Astrocyte (in vitro differentiated cells and primary cell): Measurements from ENCODE around the gene GSE1. TPM values are rescaled to one million over a fixed set of nuclear protein-coding genes. Genes with fewer than 3 reads are reported as not detected.

Source experiments
- DNase-seq: peaks from one replicate; pipeline ENCODE4 v3.0.0-alpha.2; 2010; ENCODE audit warnings: low read depth
- FAIRE-seq: peaks from 2 replicates; lab custom pipeline; 2011; peaks lifted over from hg19 to GRCh38; lab: Jason Lieb, UNC
- H2AFZ ChIP-seq: 2 replicates; pipeline ENCODE4 v1.6.0; 2012; ENCODE audit warnings: low read depth, low read length, inconsistent platforms
- H3K27ac ChIP-seq: 2 replicates; pipeline ENCODE4 v1.5.1; 2011; ENCODE audit warnings: low read depth, low read length, inconsistent platforms
- H3K27me3 ChIP-seq: 2 replicates; pipeline ENCODE4 v1.6.0; 2011; ENCODE audit warnings: low read length, inconsistent platforms; ENCODE audit not compliant: insufficient read depth
- H3K36me3 ChIP-seq: 2 replicates; pipeline ENCODE4 v1.5.1; 2011; ENCODE audit warnings: low read length, inconsistent platforms; ENCODE audit not compliant: insufficient read depth
- H3K4me1 ChIP-seq: 2 replicates; pipeline ENCODE4 v1.5.1; 2011; ENCODE audit warnings: low read length, inconsistent platforms; ENCODE audit not compliant: insufficient read depth
- H3K4me2 ChIP-seq: 2 replicates; pipeline ENCODE4 v1.6.0; 2012; ENCODE audit warnings: low read length, inconsistent platforms
- H3K4me3 ChIP-seq: 2 replicates; pipeline ENCODE4 v1.5.1; 2011; ENCODE audit warnings: low read depth, mild to moderate bottlenecking, low read length, inconsistent platforms; ENCODE audit not compliant: insufficient read depth
- H3K79me2 ChIP-seq: 2 replicates; pipeline ENCODE4 v1.6.0; 2012; ENCODE audit warnings: mild to moderate bottlenecking, low read length, inconsistent platforms; ENCODE audit not compliant: insufficient read depth
- H3K9ac ChIP-seq: 2 replicates; pipeline ENCODE4 v1.6.0; 2012; ENCODE audit warnings: mild to moderate bottlenecking, low read length, inconsistent platforms
- H3K9me3 ChIP-seq: 2 replicates; pipeline ENCODE4 v1.5.1; 2012; ENCODE audit warnings: low read depth, mild to moderate bottlenecking, low read length, inconsistent platforms; ENCODE audit not compliant: insufficient read depth
- H4K20me1 ChIP-seq: 2 replicates; pipeline ENCODE4 v1.6.0; 2012; ENCODE audit warnings: low read length, inconsistent platforms; ENCODE audit not compliant: insufficient read depth
- H3K27ac Mint-ChIP-seq: one replicate; pipeline ENCODE4 v1.8.0; 2021; ENCODE audit warnings: mild to moderate bottlenecking, mixed read lengths; ENCODE audit not compliant: unreplicated experiment
- H3K27me3 Mint-ChIP-seq: one replicate; pipeline ENCODE4 v1.8.0; 2021; ENCODE audit warnings: low read depth, mixed read lengths; ENCODE audit not compliant: unreplicated experiment
- H3K36me3 Mint-ChIP-seq: one replicate; pipeline ENCODE4 v1.8.0; 2021; ENCODE audit warnings: low read depth, mixed read lengths; ENCODE audit not compliant: unreplicated experiment
- H3K4me1 Mint-ChIP-seq: one replicate; pipeline ENCODE4 v1.8.0; 2021; ENCODE audit warnings: low read depth, mixed read lengths; ENCODE audit not compliant: unreplicated experiment
- H3K4me3 Mint-ChIP-seq: one replicate; pipeline ENCODE4 v1.8.0; 2021; ENCODE audit warnings: mild to moderate bottlenecking, moderate library complexity, mixed read lengths; ENCODE audit not compliant: unreplicated experiment
- H3K9me3 Mint-ChIP-seq: one replicate; pipeline ENCODE4 v1.8.0; 2021; ENCODE audit warnings: mild to moderate bottlenecking, mixed read lengths; ENCODE audit not compliant: unreplicated experiment
- CTCF ChIP-seq: IDR thresholded peaks from 2 replicates; pipeline ENCODE4 v1.5.1; 2011; ENCODE audit warnings: low read depth, mild to moderate bottlenecking, inconsistent platforms, low read length, moderate library complexity; ENCODE audit not compliant: insufficient read depth
- EZH2 ChIP-seq: IDR thresholded peaks from 2 replicates; pipeline ENCODE4 v1.6.1; 2012; ENCODE audit warnings: mild to moderate bottlenecking, low read length, inconsistent platforms; ENCODE audit not compliant: insufficient read depth
- total RNA-seq: library from RNA; stranded (reverse); gene quantifications from 2 replicates; pipeline ENCODE4 v1.2.1, GENCODE V29; 2021

The GSE1 gene
- total RNA-seq, 1 donor from 2014 or later = 35.0 TPM

- peak overlapping the region; percentile 11 for H3K9ac ChIP-seq
- Mint-ChIP-seq H3K36me3 (peaks cover 5% of the 10 kb centered on the region), H3K9me3 (no peaks in the 10 kb centered on the region), H3K27ac (no peak overlapping the region), H3K4me3 (no peak overlapping the region), H3K4me1 (peaks cover 18% of the 10 kb centered on the region), H3K27me3 (peaks cover 2% of the 10 kb centered on the region)
- H4K20me1 ChIP-seq = peaks cover 92% of the 10 kb centered on the region
- no peak overlapping the region for H3K4me3 ChIP-seq
- no peak for DNase-seq
- H3K27me3 ChIP-seq = no peaks in the 10 kb centered on the region
- peak overlapping the region; percentile 65 for H3K4me2 ChIP-seq
- H3K4me1 ChIP-seq = peaks cover 28% of the 10 kb centered on the region
- H3K9me3 ChIP-seq = no peaks in the 10 kb centered on the region
- TF ChIP-seq EZH2 = no peak
- no peak for TF ChIP-seq CTCF
- no peak overlapping the region for H2AFZ ChIP-seq
- no peak for FAIRE-seq
- H3K27ac ChIP-seq = peak overlapping the region; percentile 33
- no peaks in the 10 kb centered on the region for H3K36me3 ChIP-seq
- peaks cover 44% of the 10 kb centered on the region for H3K79me2 ChIP-seq
These were observed 44.0 kb upstream of the GSE1 start for GRCh38 chr16:85569039-85569614.

- peaks cover 2% of the 10 kb centered on the region for H3K27me3 Mint-ChIP-seq
- no peak overlapping the region for H3K4me3 Mint-ChIP-seq
- peaks cover 38% of the 10 kb centered on the region for H3K79me2 ChIP-seq
- H3K27ac Mint-ChIP-seq = peak overlapping the region; percentile 62
- peak overlapping the region; percentile 65 for H3K4me2 ChIP-seq
- no peaks in the 10 kb centered on the region for H3K9me3 Mint-ChIP-seq
- TF ChIP-seq EZH2 (no peak), CTCF (no peak)
- peak overlapping the region; percentile 33 for H3K27ac ChIP-seq
- no peaks in the 10 kb centered on the region for H3K36me3 ChIP-seq
- H3K4me3 ChIP-seq = no peak overlapping the region
- peaks cover 18% of the 10 kb centered on the region for H3K4me1 Mint-ChIP-seq
- H3K9me3 ChIP-seq = no peaks in the 10 kb centered on the region
- FAIRE-seq = no peak
- H3K36me3 Mint-ChIP-seq = peaks cover 5% of the 10 kb centered on the region
- DNase-seq = peak; percentile 86
- H3K9ac ChIP-seq = peak overlapping the region; percentile 34
- no peak overlapping the region for H2AFZ ChIP-seq
- H3K4me1 ChIP-seq = peaks cover 34% of the 10 kb centered on the region
- H3K27me3 ChIP-seq = no peaks in the 10 kb centered on the region
- H4K20me1 ChIP-seq = peaks cover 92% of the 10 kb centered on the region
These were observed 43.4 kb upstream of the GSE1 start for GRCh38 chr16:85569615-85570212.

- H4K20me1 ChIP-seq = peaks cover 95% of the 10 kb centered on the region
- peak overlapping the region; percentile 10 for H3K27ac ChIP-seq
- Mint-ChIP-seq H3K27me3 (peaks cover 2% of the 10 kb centered on the region), H3K4me3 (no peak overlapping the region), H3K9me3 (no peaks in the 10 kb centered on the region), H3K36me3 (peaks cover 5% of the 10 kb centered on the region), H3K27ac (peak overlapping the region; percentile 62), H3K4me1 (peaks cover 18% of the 10 kb centered on the region)
- peak overlapping the region; percentile 65 for H3K4me2 ChIP-seq
- no peak for TF ChIP-seq EZH2
- TF ChIP-seq CTCF = no peak
- no peaks in the 10 kb centered on the region for H3K36me3 ChIP-seq
- H2AFZ ChIP-seq = no peak overlapping the region
- FAIRE-seq (no peak), DNase-seq (no peak)
- H3K79me2 ChIP-seq = peaks cover 41% of the 10 kb centered on the region
- H3K9me3 ChIP-seq = no peaks in the 10 kb centered on the region
- H3K27me3 ChIP-seq = no peaks in the 10 kb centered on the region
- H3K4me3 ChIP-seq = no peak overlapping the region
- H3K4me1 ChIP-seq = peaks cover 34% of the 10 kb centered on the region
- H3K9ac ChIP-seq = peak overlapping the region; percentile 34
These were observed 42.8 kb upstream of the GSE1 start for GRCh38 chr16:85570213-85570734.
